Osteocyte (in vitro differentiated cells): ENCODE measurements around the gene DYNLT1. TPM values are rescaled to one million over a fixed set of nuclear protein-coding genes. Genes with fewer than 3 reads are reported as not detected.

Source experiments
- DNase-seq: peaks from one replicate; pipeline ENCODE4 v3.0.0; 2021; ENCODE audit warnings: mixed read lengths; ENCODE audit not compliant: unreplicated experiment; ENCODE audit errors: extremely low spot score
- H3K27ac Mint-ChIP-seq: one replicate; pipeline ENCODE4 v1.8.0; 2021; ENCODE audit warnings: mild to moderate bottlenecking, mixed read lengths; ENCODE audit not compliant: unreplicated experiment
- H3K27me3 Mint-ChIP-seq: one replicate; pipeline ENCODE4 v1.8.0; 2021; ENCODE audit warnings: mixed read lengths; ENCODE audit not compliant: unreplicated experiment
- H3K36me3 Mint-ChIP-seq: one replicate; pipeline ENCODE4 v1.8.0; 2021; ENCODE audit warnings: mixed read lengths; ENCODE audit not compliant: unreplicated experiment
- H3K4me1 Mint-ChIP-seq: one replicate; pipeline ENCODE4 v1.8.0; 2021; ENCODE audit warnings: mixed read lengths; ENCODE audit not compliant: unreplicated experiment
- H3K4me3 Mint-ChIP-seq: one replicate; pipeline ENCODE4 v1.8.0; 2021; ENCODE audit warnings: mild to moderate bottlenecking, moderate library complexity, mixed read lengths; ENCODE audit not compliant: unreplicated experiment
- H3K9me3 Mint-ChIP-seq: one replicate; pipeline ENCODE4 v1.8.0; 2021; ENCODE audit warnings: mixed read lengths; ENCODE audit not compliant: unreplicated experiment
- total RNA-seq: library from RNA; stranded (reverse); gene quantifications from 2 replicates; pipeline ENCODE4 v1.2.1, GENCODE V29; 2021
- TF ChIP-seq, protein P1 (sequence below): fragments of 200-600 bp; sonication (generic); IDR thresholded peaks from 2 replicates; pipeline ENCODE4 v1.5.0; 2021; ENCODE audit warnings: antibody characterized with exemption, mild to moderate bottlenecking, moderate library complexity

The DYNLT1 gene
- total RNA-seq, 1 donor from 2014 or later: 116 TPM

DNA sequence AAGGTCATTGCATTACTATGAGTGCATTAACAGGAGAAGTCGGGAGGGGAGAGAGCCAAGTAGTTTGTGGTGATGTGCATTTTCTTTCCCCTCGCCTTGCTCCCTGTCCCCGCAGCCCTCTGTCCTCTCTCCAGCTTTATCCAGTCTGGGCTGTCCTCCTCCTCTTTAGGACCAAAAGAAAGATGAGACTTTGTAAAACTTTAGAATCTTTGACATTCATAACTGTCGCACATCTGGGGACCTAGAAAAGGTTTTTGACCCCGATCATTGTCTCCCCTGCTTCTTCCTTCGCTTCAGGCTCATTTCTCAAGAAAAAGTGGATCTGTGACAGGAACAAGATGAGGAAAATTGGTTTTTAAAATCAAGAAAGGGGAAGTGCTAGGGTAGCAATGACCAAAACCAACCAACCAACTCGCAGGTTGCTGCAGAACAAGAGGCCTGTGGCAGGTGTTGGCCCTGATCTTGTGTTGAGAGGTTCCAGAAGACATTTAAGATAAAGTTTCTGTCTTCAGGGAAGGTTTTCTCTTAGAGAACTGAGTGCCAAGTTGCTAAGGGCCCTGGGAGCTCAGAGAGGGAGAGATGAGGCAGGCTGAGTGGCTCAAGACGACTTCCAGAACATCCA is 22.9 kb upstream of the DYNLT1 start:
- Mint-ChIP-seq H3K4me1 (peaks cover 12% of the 10 kb centered on the region), H3K27me3 (peaks cover 39% of the 10 kb centered on the region), H3K27ac (no peak overlapping the region), H3K4me3 (no peak overlapping the region), H3K36me3 (no peaks in the 10 kb centered on the region), H3K9me3 (no peaks in the 10 kb centered on the region)
- TF ChIP-seq, protein P1, sequence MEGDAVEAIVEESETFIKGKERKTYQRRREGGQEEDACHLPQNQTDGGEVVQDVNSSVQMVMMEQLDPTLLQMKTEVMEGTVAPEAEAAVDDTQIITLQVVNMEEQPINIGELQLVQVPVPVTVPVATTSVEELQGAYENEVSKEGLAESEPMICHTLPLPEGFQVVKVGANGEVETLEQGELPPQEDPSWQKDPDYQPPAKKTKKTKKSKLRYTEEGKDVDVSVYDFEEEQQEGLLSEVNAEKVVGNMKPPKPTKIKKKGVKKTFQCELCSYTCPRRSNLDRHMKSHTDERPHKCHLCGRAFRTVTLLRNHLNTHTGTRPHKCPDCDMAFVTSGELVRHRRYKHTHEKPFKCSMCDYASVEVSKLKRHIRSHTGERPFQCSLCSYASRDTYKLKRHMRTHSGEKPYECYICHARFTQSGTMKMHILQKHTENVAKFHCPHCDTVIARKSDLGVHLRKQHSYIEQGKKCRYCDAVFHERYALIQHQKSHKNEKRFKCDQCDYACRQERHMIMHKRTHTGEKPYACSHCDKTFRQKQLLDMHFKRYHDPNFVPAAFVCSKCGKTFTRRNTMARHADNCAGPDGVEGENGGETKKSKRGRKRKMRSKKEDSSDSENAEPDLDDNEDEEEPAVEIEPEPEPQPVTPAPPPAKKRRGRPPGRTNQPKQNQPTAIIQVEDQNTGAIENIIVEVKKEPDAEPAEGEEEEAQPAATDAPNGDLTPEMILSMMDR: no peak
- DNase-seq: no peak

DNA sequence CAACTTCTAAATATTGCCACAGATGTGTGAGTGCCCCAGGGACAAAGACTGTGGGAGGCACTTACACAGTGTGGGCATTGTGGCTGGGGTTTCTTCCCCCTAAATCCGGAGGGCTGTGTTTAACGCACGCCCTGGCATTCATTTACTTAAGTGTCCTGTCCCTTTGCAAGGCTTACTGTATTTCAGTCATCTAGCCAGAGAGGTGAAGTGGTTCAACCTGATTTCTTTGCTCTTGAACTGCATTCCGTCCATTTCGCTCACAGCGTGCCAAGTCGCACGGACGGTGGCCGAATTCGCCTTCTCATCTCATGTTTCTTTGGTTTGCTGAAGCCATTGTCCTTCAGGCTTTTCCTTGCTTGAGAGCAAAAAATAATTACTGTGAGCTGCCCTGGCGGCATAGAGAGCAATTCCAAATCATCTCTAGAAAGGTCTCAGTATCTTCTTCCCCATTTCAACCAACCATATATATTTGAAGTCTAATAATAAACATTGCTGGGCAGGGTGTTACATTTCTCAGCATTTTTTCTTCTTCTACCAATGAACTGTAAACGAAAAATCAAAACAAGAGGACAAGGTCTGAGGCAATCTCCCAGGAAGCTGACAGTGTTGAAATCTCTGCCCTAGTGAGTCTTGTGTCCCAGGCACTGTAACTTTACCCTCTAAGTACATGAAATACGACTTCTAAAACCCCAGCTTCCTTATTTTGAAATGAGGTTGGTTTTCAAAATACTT is 22.3 kb upstream of the DYNLT1 start:
- Mint-ChIP-seq H3K4me3 (no peak overlapping the region), H3K4me1 (peaks cover 12% of the 10 kb centered on the region), H3K9me3 (no peaks in the 10 kb centered on the region), H3K27me3 (peaks cover 39% of the 10 kb centered on the region), H3K27ac (no peak overlapping the region), H3K36me3 (no peaks in the 10 kb centered on the region)
- TF ChIP-seq, protein P1: no peak
- DNase-seq: no peak

DNA sequence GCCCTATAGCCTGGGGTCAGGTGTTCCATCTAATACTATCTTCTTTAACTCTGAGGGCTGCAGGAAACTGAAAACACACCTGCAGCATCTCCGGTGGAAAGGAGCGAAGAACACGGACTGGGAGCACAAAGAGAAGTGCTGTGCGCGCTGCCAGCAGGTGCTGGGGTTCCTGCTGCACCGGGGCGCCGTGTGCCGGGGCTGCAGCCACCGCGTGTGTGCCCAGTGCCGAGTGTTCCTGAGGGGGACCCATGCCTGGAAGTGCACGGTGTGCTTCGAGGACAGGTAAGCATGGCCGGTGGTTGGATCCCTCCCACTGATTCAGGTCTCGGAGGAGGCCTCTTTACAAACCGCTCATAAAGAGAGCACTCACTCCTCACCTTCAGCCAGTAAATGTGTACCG is 20.8 kb upstream of the DYNLT1 start:
- Mint-ChIP-seq H3K27me3 (peaks cover 39% of the 10 kb centered on the region), H3K4me1 (peaks cover 12% of the 10 kb centered on the region), H3K4me3 (no peak overlapping the region), H3K27ac (no peak overlapping the region), H3K36me3 (no peaks in the 10 kb centered on the region), H3K9me3 (no peaks in the 10 kb centered on the region)
- no peak for DNase-seq
- TF ChIP-seq, protein P1: no peak

DNA sequence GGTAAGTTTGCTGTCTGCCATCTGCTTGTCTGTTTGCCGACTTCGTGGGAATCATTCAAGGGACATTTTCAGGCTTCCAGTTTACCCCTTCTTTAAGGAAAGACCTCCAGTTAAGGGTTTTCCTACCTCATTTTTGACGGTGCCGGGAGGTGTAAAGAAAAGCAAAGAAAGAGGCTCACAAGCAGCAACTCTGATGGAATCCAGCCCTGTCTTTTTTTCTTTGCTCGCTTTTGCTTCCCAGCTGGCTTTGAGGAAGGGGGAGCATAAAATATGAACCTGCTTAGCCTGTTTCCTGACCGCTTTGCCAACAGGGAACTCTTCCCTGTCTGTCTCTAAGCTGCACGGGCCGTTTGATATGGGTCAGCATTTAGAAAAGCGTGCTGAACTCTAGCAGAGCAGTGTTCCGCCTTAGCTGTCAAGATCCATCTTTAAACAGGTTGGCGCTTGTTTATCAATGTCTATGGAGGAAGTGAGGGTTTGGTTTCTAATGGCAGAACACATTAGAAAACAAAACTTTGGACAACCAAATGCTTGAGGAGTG is 19.2 kb upstream of the DYNLT1 start:
- Mint-ChIP-seq H3K36me3 (no peaks in the 10 kb centered on the region), H3K4me3 (no peak overlapping the region), H3K9me3 (no peaks in the 10 kb centered on the region), H3K27ac (no peak overlapping the region), H3K27me3 (peaks cover 33% of the 10 kb centered on the region), H3K4me1 (peaks cover 10% of the 10 kb centered on the region)
- no peak for DNase-seq
- TF ChIP-seq, protein P1: no peak

DNA sequence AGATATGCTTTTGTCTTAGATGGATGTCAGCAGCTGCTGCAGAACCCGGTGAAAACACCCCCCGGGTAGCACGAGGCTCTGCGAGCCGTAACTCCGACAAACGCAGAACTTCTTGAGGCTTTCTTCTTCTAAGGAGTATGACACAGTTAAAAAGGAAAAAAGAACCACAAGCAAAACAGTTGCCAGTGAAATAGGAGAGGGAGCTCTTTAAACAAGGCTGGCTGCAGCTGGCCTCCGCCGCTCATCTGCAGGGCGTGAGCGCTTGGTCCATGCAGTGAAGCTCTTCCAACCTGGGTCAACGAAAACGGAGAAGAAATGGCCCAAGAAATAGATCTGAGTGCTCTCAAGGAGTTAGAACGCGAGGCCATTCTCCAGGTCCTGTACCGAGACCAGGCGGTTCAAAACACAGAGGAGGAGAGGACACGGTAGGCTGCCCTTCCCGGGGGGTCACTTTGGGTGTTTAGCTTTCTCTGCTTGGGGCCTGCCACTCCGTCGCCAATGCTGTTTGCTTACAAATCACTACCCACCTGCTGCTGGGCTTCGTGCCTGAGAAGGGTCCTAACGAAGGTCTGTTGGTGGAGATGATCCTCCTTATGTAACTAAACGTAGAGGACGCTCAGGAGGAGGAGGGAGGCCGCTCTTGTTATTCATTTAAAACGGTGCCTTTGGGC is 18.5 kb upstream of the DYNLT1 start:
- peaks cover 10% of the 10 kb centered on the region for H3K4me1 Mint-ChIP-seq
- no peaks in the 10 kb centered on the region for H3K36me3 Mint-ChIP-seq
- DNase-seq: no peak
- H3K27ac Mint-ChIP-seq: no peak overlapping the region
- H3K9me3 Mint-ChIP-seq: no peaks in the 10 kb centered on the region
- TF ChIP-seq, protein P1: no peak
- H3K4me3 Mint-ChIP-seq: no peak overlapping the region
- H3K27me3 Mint-ChIP-seq: peaks cover 33% of the 10 kb centered on the region
